Measurements from ENCODE around the gene GON4L. TPM values are rescaled to one million over a fixed set of nuclear protein-coding genes. Genes with fewer than 3 reads are reported as not detected.

The GON4L gene
- polyA plus RNA-seq, 1 of the 3 experiments (the other 2 are of a cell fraction): 16.5 TPM

DNA sequence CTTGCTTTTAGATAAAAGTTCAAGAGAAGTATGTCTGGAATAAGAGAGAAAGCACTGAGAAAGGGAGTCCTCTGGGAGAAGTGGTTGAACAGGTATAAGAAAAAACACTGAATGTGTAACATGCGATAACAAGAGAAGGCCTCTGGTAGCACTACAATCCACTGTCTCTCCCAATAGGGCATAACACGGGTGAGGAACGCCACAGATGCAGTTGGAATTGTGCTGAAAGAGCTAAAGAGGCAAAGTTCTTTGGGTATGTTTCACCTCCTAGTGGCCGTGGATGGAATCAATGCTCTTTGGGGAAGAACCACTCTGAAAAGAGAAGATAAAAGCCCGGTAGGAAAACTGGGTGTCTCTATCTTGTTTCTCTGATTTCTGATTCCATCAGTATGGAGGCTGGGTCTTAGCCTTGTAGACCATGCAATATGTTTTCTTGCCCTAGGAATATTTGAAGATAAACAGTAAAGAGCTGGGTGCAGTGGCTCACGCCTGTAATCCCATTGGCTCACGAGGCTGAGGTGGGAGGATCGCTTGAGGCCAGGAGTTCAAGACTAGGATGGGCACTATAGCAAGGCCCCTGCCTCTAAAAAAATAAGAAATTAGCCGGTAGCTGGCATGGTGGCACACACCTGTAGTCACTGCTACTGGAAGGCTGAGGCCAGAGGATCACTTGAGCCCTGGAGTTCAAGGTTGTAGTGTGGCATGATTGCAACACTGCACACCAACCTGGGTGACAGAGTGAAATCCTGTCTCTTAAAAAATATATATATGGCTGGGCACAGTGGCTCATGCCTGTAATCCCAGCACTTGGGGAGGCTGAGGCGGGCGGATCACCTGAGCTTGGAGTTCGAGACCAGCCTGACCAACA, 127.7 kb downstream of the GON4L start:
- TF ChIP-seq SMC3 (IDR thresholded peaks at IDR 0.05; ENCODE audit: low read depth, low read length) (peak; percentile 51; the same call in 1 of the 2 replicates), NFIC (IDR thresholded peaks at IDR 0.05; ENCODE audit: borderline replicate concordance) (no peak), SIN3A (IDR thresholded peaks at IDR 0.05; ENCODE audit: borderline replicate concordance, low read depth, low read length) (0 out of 2 replicates have a peak, but pooled peaks have one; percentile 26), MXI1 (IDR thresholded peaks at IDR 0.05; ENCODE audit: low read depth, low read length) (no peak), GATA2 (CRISPR knock-in tag; IDR thresholded peaks at IDR 0.05) (no peak), TCF12 (IDR thresholded peaks at IDR 0.05) (no peak), MAX (IDR thresholded peaks at IDR 0.05; ENCODE audit: low read depth) (no peak), RAD21 (IDR thresholded peaks at IDR 0.05; ENCODE audit: low read length) (peak; percentile 79), PBX3 (IDR thresholded peaks at IDR 0.05) (no peak), IRF3 (IDR thresholded peaks at IDR 0.05; ENCODE audit: low read depth, low read length) (no peak), EP300 (IDR thresholded peaks at IDR 0.05; ENCODE audit: borderline replicate concordance in 1 of 2, low read depth in 1 of 2, low read length in 1 of 2) (no peak)
- TF ChIP-seq, protein P1, sequence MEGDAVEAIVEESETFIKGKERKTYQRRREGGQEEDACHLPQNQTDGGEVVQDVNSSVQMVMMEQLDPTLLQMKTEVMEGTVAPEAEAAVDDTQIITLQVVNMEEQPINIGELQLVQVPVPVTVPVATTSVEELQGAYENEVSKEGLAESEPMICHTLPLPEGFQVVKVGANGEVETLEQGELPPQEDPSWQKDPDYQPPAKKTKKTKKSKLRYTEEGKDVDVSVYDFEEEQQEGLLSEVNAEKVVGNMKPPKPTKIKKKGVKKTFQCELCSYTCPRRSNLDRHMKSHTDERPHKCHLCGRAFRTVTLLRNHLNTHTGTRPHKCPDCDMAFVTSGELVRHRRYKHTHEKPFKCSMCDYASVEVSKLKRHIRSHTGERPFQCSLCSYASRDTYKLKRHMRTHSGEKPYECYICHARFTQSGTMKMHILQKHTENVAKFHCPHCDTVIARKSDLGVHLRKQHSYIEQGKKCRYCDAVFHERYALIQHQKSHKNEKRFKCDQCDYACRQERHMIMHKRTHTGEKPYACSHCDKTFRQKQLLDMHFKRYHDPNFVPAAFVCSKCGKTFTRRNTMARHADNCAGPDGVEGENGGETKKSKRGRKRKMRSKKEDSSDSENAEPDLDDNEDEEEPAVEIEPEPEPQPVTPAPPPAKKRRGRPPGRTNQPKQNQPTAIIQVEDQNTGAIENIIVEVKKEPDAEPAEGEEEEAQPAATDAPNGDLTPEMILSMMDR (IDR thresholded peaks at IDR 0.05): peak; percentile 73
- DNase-seq: peak; percentile 55
- no peak overlapping the region for H2AFZ ChIP-seq (ENCODE audit: low read depth)
- 72% methylated on average over 11 of the region's 12 CpGs for WGBS (ENCODE audit: low lambda C conversion rate)
- peaks cover 33 to 47% of the 10 kb centered on the region in 2 experiments for H3K36me3 ChIP-seq (replicated peaks in 1 of 2; ENCODE audit: control insufficient read depth in 1 of 2, insufficient read depth in 2 of 2, low read length in 1 of 2)
- no peaks in the 10 kb centered on the region for H3K4me1 ChIP-seq (ENCODE audit: control insufficient read depth in 1 of 2, insufficient read depth in 2 of 2, low read depth in 1 of 2, low read length in 1 of 2)
- no peaks in the 10 kb centered on the region for H3K27me3 ChIP-seq (ENCODE audit: insufficient read depth)
- H3K4me3 ChIP-seq (ENCODE audit: low read depth in 2 of 2, low read length in 1 of 2): no peak overlapping the region
- ChIA-PET POLR2A (no interaction called here), CTCF (interaction anchor here (0.6 to 2.5 kb wide), 22 partner anchors 8 to 479 kb away, joined by 3 to 18 read pairs (median 4); no protein-coding TSS in a partner anchor)
- no peaks in the 10 kb centered on the region; the same call in 1 of the 2 replicates for H3K79me2 ChIP-seq (ENCODE audit: insufficient read depth)
- no peaks in the 10 kb centered on the region for H3K9me3 ChIP-seq
- no peak overlapping the region for H3K9ac ChIP-seq
- H3K4me2 ChIP-seq: no peak overlapping the region
- no peaks in the 10 kb centered on the region for H4K20me1 ChIP-seq (ENCODE audit: insufficient read depth)
- H3K27ac ChIP-seq (ENCODE audit: low read depth in 2 of 2, low read length in 1 of 2): peak overlapping the region; percentile 31 to 38; a peak in 3 of 4 replicates
- no peaks in the 10 kb centered on the region for H3K9me2 ChIP-seq
- H3F3A ChIP-seq (replicated peaks; ENCODE audit: insufficient read depth): peaks cover 14% of the 10 kb centered on the region
